HCT116 (cell line): Measurements from ENCODE around the gene HPF1. TPM values are rescaled to one million over a fixed set of nuclear protein-coding genes. Genes with fewer than 3 reads are reported as not detected.
"Not testable (repeated sequence)": the region's sequence is repeated elsewhere in the genome, so short reads cannot be mapped to it uniquely, and the experiment has no call there.

ENCODE experiments used
- ATAC-seq: fragments of 200-7000 bp; cut with Tn5 transposase; 2 replicates; pipeline ENCODE4 v1.9.1; 2020; ENCODE audit warnings: mild to moderate bottlenecking, moderate library complexity
- BruUV-seq: library from RNA; stranded (reverse); fragments of 400-500 nt; replicated peaks from 2 replicates; lab custom pipeline; 2021; lab: Mats Ljungman, UMichigan
- CTCF ChIA-PET: fragments of 300-600 bp; sonication (Branson Sonifier 250); formaldehyde crosslinking; loops from one replicate; lab custom pipeline; 2021; ENCODE audit warnings: antibody characterized with exemption; lab: Charles Lee
- POLR2A ChIA-PET: fragments of 300-600, 350-600 bp; sonication (Branson Sonifier 250); formaldehyde crosslinking; loops from one replicate; lab custom pipeline; 2021; ENCODE audit warnings: antibody characterized with exemption; lab: Charles Lee
- RAD21 ChIA-PET, 2 experiments: fragments of 300-600 bp; sonication (Branson Sonifier 250); formaldehyde crosslinking; loops; one replicate each; lab custom pipeline; 2023; ENCODE audit warnings: low total read pairs in 2 of 2; ENCODE audit not compliant: uncharacterized antibody in 2 of 2, unreplicated experiment in 2 of 2, low non-redundant PET in 1 of 2; lab: Charles Lee
- DNase-seq: peaks from one replicate; pipeline ENCODE4 v3.0.0-alpha.2; 2010; ENCODE audit warnings: low read depth, low spot score
- H2AFZ ChIP-seq: fragments of 200-600 bp; shearing (Covaris generic), sonication (generic); 2 replicates; pipeline ENCODE4 v1.6.1; 2017; ENCODE audit warnings: low read depth, mixed run types, mixed read lengths, antibody characterized with exemption, low read length; ENCODE audit not compliant: poor library complexity, severe bottlenecking
- H3K27ac ChIP-seq: 2 replicates; pipeline ENCODE4 v1.5.1; 2012; ENCODE audit warnings: low read depth, low read length
- H3K27me3 ChIP-seq: fragments of 200-600 bp; sonication (generic); 2 replicates; pipeline ENCODE4 v1.6.1; 2016; ENCODE audit warnings: mixed run types, low read length, mixed read lengths; ENCODE audit not compliant: insufficient read depth
- H3K36me3 ChIP-seq, 2 experiments: fragments of 200-500 bp in 1 of 2; fragments of 200-600 bp in 1 of 2; sonication (Bioruptor generic) in 1 of 2; sonication (generic) in 1 of 2; 2 replicates each; pipeline versions ENCODE4 v1.5.1 to v1.6.1; 2014 to 2016; ENCODE audit warnings: low read length in 2 of 2, inconsistent platforms in 1 of 2, mixed read lengths in 1 of 2, mixed run types in 1 of 2; ENCODE audit not compliant: insufficient read depth in 2 of 2, control insufficient read depth in 1 of 2
- H3K4me1 ChIP-seq, 2 experiments: fragments of 200-600 bp in 1 of 2; sonication (generic) in 1 of 2; 2 replicates each; pipeline versions ENCODE4 v1.5.1 to v1.6.1; 2012 to 2017; ENCODE audit warnings: low read length in 2 of 2, inconsistent platforms in 1 of 2, mild to moderate bottlenecking in 1 of 2, mixed read lengths in 1 of 2, mixed run types in 1 of 2, moderate library complexity in 1 of 2; ENCODE audit not compliant: insufficient read depth in 2 of 2, control insufficient read depth in 1 of 2
- H3K4me2 ChIP-seq: fragments of 200-600 bp; sonication (generic); 2 replicates; pipeline ENCODE4 v1.6.1; 2017; ENCODE audit warnings: mixed run types, low read length, mixed read lengths
- H3K4me3 ChIP-seq, 2 experiments: fragments of 200-600 bp in 1 of 2; sonication (generic) in 1 of 2; replicated peaks in 1 of 2; 2 replicates each; pipeline ENCODE4 v1.5.1; 2011 to 2016; ENCODE audit warnings: low read length in 2 of 2, control low read depth in 1 of 2, low read depth in 1 of 2, mild to moderate bottlenecking in 1 of 2, mixed read lengths in 1 of 2, mixed run types in 1 of 2
- H3K79me2 ChIP-seq: fragments of 200-600 bp; sonication (generic); 2 replicates; pipeline ENCODE4 v1.6.1; 2017; ENCODE audit warnings: mild to moderate bottlenecking, mixed run types, low read length, moderate library complexity, mixed read lengths; ENCODE audit not compliant: insufficient read depth
- H3K9ac ChIP-seq: fragments of 200-600 bp; sonication (generic); 2 replicates; pipeline ENCODE4 v1.6.1; 2016; ENCODE audit warnings: low read length, mixed read lengths
- H3K9me2 ChIP-seq: fragments of 200-600 bp; sonication (generic), shearing (Covaris generic); 2 replicates; pipeline ENCODE4 v1.6.1; 2017; ENCODE audit warnings: mixed run types, mild to moderate bottlenecking, moderate library complexity; ENCODE audit not compliant: insufficient read depth
- H3K9me3 ChIP-seq, 2 experiments: fragments of 200-500 bp in 1 of 2; fragments of 200-600 bp in 1 of 2; sonication (Bioruptor generic) in 1 of 2; sonication (generic) in 1 of 2; 2 replicates each; pipeline ENCODE4 v1.6.1; 2014 to 2017; ENCODE audit warnings: low read length in 2 of 2, mixed read lengths in 2 of 2, inconsistent platforms in 1 of 2, low read depth in 1 of 2, mild to moderate bottlenecking in 1 of 2, mixed run types in 1 of 2, moderate library complexity in 1 of 2; ENCODE audit not compliant: control insufficient read depth in 1 of 2, insufficient read depth in 1 of 2
- H4K20me1 ChIP-seq: fragments of 200-600 bp; sonication (generic), shearing (Covaris generic); 2 replicates; pipeline ENCODE4 v1.6.1; 2017; ENCODE audit warnings: mixed run types, mild to moderate bottlenecking, moderate library complexity; ENCODE audit not compliant: insufficient read depth
- CBX3 ChIP-seq: IDR thresholded peaks from 2 replicates; pipeline ENCODE4 v1.6.1; 2012; ENCODE audit warnings: low read depth
- SIN3A ChIP-seq: IDR thresholded peaks from 2 replicates; pipeline ENCODE4 v1.6.1; 2012; ENCODE audit warnings: low read depth
- SP1 ChIP-seq: IDR thresholded peaks from 2 replicates; pipeline ENCODE4 v1.6.1; 2012; ENCODE audit warnings: low read depth
- intact Hi-C: fragments of 100-400 bp; cut with micrococcal nuclease; formaldehyde crosslinking; loops from 2 replicates; pipeline ENCODE4 v1.10.0; 2022
- total RNA-seq: library from RNA; stranded (reverse); gene quantifications from one replicate; pipeline ENCODE4 v1.2.1, GENCODE V29; 2021; ENCODE audit not compliant: unreplicated experiment
- TF ChIP-seq, protein P1 (sequence below): IDR thresholded peaks from 2 replicates; pipeline ENCODE4 v1.6.1; 2012; ENCODE audit warnings: low read depth
- TF ChIP-seq, protein P2 (sequence below): IDR thresholded peaks from 2 replicates; pipeline ENCODE4 v1.6.1; 2011; ENCODE audit warnings: mild to moderate bottlenecking, low read length, moderate library complexity; ENCODE audit not compliant: insufficient replicate concordance; ENCODE audit errors: extremely low read depth
- TF ChIP-seq, protein P3 (sequence below): IDR thresholded peaks from 2 replicates; pipeline ENCODE4 v1.6.1; 2012

The HPF1 gene
- total RNA-seq, 1 experiment from 2014 or later: 32.6 TPM

DNA sequence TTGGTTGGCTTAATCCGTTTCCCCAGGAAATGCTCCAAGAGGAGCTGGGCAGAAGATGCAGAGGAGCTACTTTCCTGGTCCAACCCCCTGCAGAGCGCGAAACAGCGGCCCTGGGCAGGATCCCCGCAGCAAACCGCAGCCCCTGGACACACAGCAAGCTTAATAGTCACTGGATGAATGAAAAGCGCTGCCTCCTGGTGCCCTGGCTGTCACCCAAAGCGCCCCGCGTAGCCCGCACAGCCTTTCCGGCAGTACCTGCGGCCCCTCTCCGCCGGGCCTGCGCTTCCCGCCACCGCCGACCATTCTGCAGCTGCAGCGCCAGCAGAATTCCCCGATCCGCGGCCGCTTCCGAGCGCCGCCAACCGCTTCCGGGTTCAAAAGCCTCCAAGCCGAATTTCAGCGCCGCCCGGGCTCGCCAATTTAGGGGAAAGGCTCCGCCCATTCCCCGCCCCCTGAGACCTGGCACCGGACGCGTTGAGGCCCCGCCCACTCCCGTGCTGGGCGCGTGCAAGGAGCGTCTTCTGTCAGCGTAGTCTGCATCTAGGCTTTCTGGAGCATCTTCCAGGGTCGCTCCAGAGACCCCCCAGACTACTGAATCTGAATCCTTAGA lies at the start of gene HPF1 (continued):
- TF ChIP-seq, protein P1, sequence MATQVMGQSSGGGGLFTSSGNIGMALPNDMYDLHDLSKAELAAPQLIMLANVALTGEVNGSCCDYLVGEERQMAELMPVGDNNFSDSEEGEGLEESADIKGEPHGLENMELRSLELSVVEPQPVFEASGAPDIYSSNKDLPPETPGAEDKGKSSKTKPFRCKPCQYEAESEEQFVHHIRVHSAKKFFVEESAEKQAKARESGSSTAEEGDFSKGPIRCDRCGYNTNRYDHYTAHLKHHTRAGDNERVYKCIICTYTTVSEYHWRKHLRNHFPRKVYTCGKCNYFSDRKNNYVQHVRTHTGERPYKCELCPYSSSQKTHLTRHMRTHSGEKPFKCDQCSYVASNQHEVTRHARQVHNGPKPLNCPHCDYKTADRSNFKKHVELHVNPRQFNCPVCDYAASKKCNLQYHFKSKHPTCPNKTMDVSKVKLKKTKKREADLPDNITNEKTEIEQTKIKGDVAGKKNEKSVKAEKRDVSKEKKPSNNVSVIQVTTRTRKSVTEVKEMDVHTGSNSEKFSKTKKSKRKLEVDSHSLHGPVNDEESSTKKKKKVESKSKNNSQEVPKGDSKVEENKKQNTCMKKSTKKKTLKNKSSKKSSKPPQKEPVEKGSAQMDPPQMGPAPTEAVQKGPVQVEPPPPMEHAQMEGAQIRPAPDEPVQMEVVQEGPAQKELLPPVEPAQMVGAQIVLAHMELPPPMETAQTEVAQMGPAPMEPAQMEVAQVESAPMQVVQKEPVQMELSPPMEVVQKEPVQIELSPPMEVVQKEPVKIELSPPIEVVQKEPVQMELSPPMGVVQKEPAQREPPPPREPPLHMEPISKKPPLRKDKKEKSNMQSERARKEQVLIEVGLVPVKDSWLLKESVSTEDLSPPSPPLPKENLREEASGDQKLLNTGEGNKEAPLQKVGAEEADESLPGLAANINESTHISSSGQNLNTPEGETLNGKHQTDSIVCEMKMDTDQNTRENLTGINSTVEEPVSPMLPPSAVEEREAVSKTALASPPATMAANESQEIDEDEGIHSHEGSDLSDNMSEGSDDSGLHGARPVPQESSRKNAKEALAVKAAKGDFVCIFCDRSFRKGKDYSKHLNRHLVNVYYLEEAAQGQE: no peak
- TF ChIP-seq SIN3A: peak; percentile 87

DNA sequence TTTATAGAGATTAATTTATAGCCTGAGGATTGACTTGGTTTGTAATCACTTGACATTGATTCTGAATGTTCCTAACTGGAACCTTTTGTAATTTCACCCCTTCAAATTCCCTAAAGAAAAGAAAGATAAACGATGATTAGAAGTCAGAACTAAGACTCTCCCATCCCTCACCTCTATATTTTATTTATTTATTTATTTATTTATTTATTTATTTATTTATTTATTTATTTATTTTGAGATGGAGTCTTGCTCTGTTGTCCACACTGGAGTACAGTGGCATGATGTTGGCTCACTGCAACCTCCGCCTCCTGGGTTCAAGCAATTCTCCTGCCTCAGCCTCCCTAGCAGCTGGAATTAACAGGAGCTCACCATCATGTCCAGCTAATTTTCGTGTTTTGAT lies 49.0 kb upstream of the HPF1 start:
- H3K9me3 ChIP-seq, H4K20me1 ChIP-seq, H3K27me3 ChIP-seq, POLR2A ChIA-PET, H3K36me3 ChIP-seq, BruUV-seq, H3K9ac ChIP-seq, H3K9me2 ChIP-seq, intact Hi-C loops, H3K27ac ChIP-seq, H2AFZ ChIP-seq, H3K4me3 ChIP-seq, RAD21 ChIA-PET, H3K79me2 ChIP-seq, H3K4me1 ChIP-seq, ATAC-seq, DNase-seq, CTCF ChIA-PET, H3K4me2 ChIP-seq: not testable (repeated sequence)

DNA sequence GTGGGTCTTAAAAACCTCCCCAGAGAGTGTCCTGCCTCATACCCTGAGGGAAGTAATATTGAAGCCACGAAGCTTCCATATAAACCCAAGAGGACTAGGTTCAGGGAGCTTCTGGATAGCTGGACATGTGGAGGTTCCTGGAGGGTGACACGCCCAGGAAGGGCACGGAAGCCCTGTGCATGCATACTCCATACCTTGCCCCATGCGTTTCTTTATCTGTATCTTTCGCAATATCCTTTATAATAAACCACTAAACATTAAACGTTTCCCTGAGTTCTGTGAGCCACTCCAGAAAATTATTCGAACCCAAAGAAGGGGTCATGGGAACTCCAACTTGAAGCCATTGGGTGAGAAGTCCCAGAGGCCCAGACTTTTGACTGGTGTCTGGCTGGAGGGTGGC lies 45.7 kb upstream of the HPF1 start:
- ChIA-PET RAD21 (no interaction called here), POLR2A (no interaction called here), CTCF (interaction anchor here (1.1 kb wide), 1 partner anchor 12 kb away, joined by 3 read pairs; no protein-coding TSS in a partner anchor)
- no peak overlapping the region for H2AFZ ChIP-seq
- H3K9me3 ChIP-seq: 0 out of 4 replicates have a peak, but pooled peaks cover 0 to 3% of the 10 kb centered on the region in 2 experiments
- no peak for DNase-seq
- H3K9me2 ChIP-seq: no peaks in the 10 kb centered on the region
- H4K20me1 ChIP-seq: no peaks in the 10 kb centered on the region
- ATAC-seq: no peak
- H3K27me3 ChIP-seq: no peaks in the 10 kb centered on the region
- H3K9ac ChIP-seq: no peak overlapping the region
- H3K27ac ChIP-seq: no peak overlapping the region
- H3K36me3 ChIP-seq: no peaks in the 10 kb centered on the region
- H3K4me2 ChIP-seq: no peak overlapping the region
- BruUV-seq: no TSS peak
- no peak overlapping the region for H3K4me3 ChIP-seq
- H3K4me1 ChIP-seq: no peaks in the 10 kb centered on the region
- intact Hi-C loops: no loop called here
- no peaks in the 10 kb centered on the region for H3K79me2 ChIP-seq
- TF ChIP-seq, protein P2, sequence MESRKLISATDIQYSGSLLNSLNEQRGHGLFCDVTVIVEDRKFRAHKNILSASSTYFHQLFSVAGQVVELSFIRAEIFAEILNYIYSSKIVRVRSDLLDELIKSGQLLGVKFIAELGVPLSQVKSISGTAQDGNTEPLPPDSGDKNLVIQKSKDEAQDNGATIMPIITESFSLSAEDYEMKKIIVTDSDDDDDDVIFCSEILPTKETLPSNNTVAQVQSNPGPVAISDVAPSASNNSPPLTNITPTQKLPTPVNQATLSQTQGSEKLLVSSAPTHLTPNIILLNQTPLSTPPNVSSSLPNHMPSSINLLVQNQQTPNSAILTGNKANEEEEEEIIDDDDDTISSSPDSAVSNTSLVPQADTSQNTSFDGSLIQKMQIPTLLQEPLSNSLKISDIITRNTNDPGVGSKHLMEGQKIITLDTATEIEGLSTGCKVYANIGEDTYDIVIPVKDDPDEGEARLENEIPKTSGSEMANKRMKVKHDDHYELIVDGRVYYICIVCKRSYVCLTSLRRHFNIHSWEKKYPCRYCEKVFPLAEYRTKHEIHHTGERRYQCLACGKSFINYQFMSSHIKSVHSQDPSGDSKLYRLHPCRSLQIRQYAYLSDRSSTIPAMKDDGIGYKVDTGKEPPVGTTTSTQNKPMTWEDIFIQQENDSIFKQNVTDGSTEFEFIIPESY: no peak
- TF ChIP-seq CBX3 (no peak), SP1 (no peak)
- TF ChIP-seq, protein P3, sequence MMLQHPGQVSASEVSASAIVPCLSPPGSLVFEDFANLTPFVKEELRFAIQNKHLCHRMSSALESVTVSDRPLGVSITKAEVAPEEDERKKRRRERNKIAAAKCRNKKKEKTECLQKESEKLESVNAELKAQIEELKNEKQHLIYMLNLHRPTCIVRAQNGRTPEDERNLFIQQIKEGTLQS: no peak
- TF ChIP-seq, protein P1: no peak
